Measurements from ENCODE around the gene POLR2J2.
"Not testable (repeated sequence)": the region's sequence is repeated elsewhere in the genome, so short reads cannot be mapped to it uniquely, and the experiment has no call there.

GRCh38 chr7:102616507-102617125 is 54.8 kb downstream of the POLR2J2 start, which contains the start of gene RASA4:
- TF ChIP-seq, protein P1, sequence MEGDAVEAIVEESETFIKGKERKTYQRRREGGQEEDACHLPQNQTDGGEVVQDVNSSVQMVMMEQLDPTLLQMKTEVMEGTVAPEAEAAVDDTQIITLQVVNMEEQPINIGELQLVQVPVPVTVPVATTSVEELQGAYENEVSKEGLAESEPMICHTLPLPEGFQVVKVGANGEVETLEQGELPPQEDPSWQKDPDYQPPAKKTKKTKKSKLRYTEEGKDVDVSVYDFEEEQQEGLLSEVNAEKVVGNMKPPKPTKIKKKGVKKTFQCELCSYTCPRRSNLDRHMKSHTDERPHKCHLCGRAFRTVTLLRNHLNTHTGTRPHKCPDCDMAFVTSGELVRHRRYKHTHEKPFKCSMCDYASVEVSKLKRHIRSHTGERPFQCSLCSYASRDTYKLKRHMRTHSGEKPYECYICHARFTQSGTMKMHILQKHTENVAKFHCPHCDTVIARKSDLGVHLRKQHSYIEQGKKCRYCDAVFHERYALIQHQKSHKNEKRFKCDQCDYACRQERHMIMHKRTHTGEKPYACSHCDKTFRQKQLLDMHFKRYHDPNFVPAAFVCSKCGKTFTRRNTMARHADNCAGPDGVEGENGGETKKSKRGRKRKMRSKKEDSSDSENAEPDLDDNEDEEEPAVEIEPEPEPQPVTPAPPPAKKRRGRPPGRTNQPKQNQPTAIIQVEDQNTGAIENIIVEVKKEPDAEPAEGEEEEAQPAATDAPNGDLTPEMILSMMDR (IDR thresholded peaks at IDR 0.05): not testable (repeated sequence)
- not testable (repeated sequence) for TF ChIP-seq POLR2A (IDR thresholded peaks at IDR 0.05)

Measured in gastroesophageal sphincter (tissue), 3 donors.